Tibial artery (tissue), 4 donors: ENCODE measurements around the gene HSH2D.

Source experiments
- DNase-seq, 2 donors: peaks; one replicate each; pipeline ENCODE4 v3.0.0-alpha.2; 2019
- H3K27ac ChIP-seq, 2 donors: fragments of 200-600 bp; sonication (generic) in 1 of 2; 1 replicate in 1 of 2; 2 replicates in 1 of 2; pipeline ENCODE4 v1.5.1; 2018 to 2019; ENCODE audit warnings: mild to moderate bottlenecking in 1 of 2
- H3K27me3 ChIP-seq, 2 donors: fragments of 200-600 bp; sonication (generic) in 1 of 2; one replicate each; pipeline versions ENCODE4 v1.5.1 to v1.6.0; 2016 to 2019
- H3K36me3 ChIP-seq, 3 donors: fragments of 200-600 bp; sonication (generic) in 2 of 3; one replicate each; pipeline ENCODE4 v1.5.1; 2016 to 2019; ENCODE audit warnings: mild to moderate bottlenecking in 2 of 3
- H3K4me1 ChIP-seq, 4 donors: fragments of 200-600 bp; sonication (generic) in 2 of 4; 1 replicate in 3 of 4; 2 replicates in 1 of 4; pipeline ENCODE4 v1.5.1; 2016 to 2019
- H3K4me3 ChIP-seq, 2 donors: fragments of 200-600 bp; sonication (generic) in 1 of 2; 1 replicate in 1 of 2; 2 replicates in 1 of 2; pipeline ENCODE4 v1.5.1; 2018 to 2019; ENCODE audit warnings: mild to moderate bottlenecking in 2 of 2
- H3K9me3 ChIP-seq, 3 donors: fragments of 200-600 bp; sonication (generic) in 1 of 3; one replicate each; pipeline ENCODE4 v1.5.1; 2016 to 2019
- CTCF ChIP-seq, 2 experiments: fragments of 200-600 bp in 1 of 2; fragments of 450-650 bp in 1 of 2; IDR thresholded peaks; one replicate each; pipeline ENCODE4 v1.5.1; 2017 to 2019; ENCODE audit warnings: antibody characterized with exemption in 2 of 2, mild to moderate bottlenecking in 1 of 2, moderate library complexity in 1 of 2
- intact Hi-C: fragments of 100-400 bp; cut with DNase I; formaldehyde crosslinking; loops from one replicate; pipeline ENCODE4 v1.15.0; 2023; ENCODE audit warnings: low total_unique reads

The HSH2D gene

GRCh38 chr19:16153582-16154336 lies 10.3 kb downstream of the HSH2D start:
- no peak for DNase-seq

GRCh38 chr19:16154557-16154956 lies 11.1 kb downstream of the HSH2D start:
- Histone ChIP-seq H3K4me1 (no peaks in the 10 kb centered on the region), H3K4me3 (no peak overlapping the region), H3K36me3 (no peaks in the 10 kb centered on the region), H3K27ac (no peak overlapping the region), H3K9me3 (no peaks in the 10 kb centered on the region), H3K27me3 (peaks cover 0 to 17% of the 10 kb centered on the region in 2 donors)
- no peak for TF ChIP-seq CTCF (IDR thresholded peaks at IDR 0.05)
- no peak for DNase-seq
- intact Hi-C loops: no loop called here

More at GRCh38 chr19:16153582-16154336, 10.3 kb downstream of the HSH2D start:
- H3K27me3 ChIP-seq: peaks cover 0 to 17% of the 10 kb centered on the region in 2 donors
- H3K27ac ChIP-seq: no peak overlapping the region
- H3K9me3 ChIP-seq: no peaks in the 10 kb centered on the region
- no peaks in the 10 kb centered on the region for H3K4me1 ChIP-seq
- TF ChIP-seq CTCF (IDR thresholded peaks at IDR 0.05): no peak
- intact Hi-C loops: no loop called here
- no peak overlapping the region for H3K4me3 ChIP-seq
- no peaks in the 10 kb centered on the region for H3K36me3 ChIP-seq

- Histone ChIP-seq H3K27me3 (peaks cover 0 to 17% of the 10 kb centered on the region in 2 donors), H3K27ac (no peak overlapping the region), H3K4me1 (no peaks in the 10 kb centered on the region), H3K36me3 (no peaks in the 10 kb centered on the region), H3K4me3 (no peak overlapping the region), H3K9me3 (no peaks in the 10 kb centered on the region)
- DNase-seq: no peak
- no peak for TF ChIP-seq CTCF (IDR thresholded peaks at IDR 0.05)
- intact Hi-C loops: no loop called here
Measured at GRCh38 chr19:16155128-16155527, 11.6 kb downstream of the HSH2D start.

- no peak for TF ChIP-seq CTCF (IDR thresholded peaks at IDR 0.05)
- H3K4me3 ChIP-seq: no peak overlapping the region
- H3K27ac ChIP-seq: no peak overlapping the region
- no peak for DNase-seq
- no peaks in the 10 kb centered on the region for H3K36me3 ChIP-seq
- H3K4me1 ChIP-seq: no peaks in the 10 kb centered on the region
- intact Hi-C loops: no loop called here
- H3K27me3 ChIP-seq: peaks cover 0 to 22% of the 10 kb centered on the region in 2 donors
- H3K9me3 ChIP-seq: no peaks in the 10 kb centered on the region
Measured at GRCh38 chr19:16156904-16157303, 13.4 kb downstream of the HSH2D start.

GRCh38 chr19:16157601-16158000 lies 14.1 kb downstream of the HSH2D start:
- Histone ChIP-seq H3K4me3 (no peak overlapping the region), H3K4me1 (no peaks in the 10 kb centered on the region), H3K27me3 (peaks cover 0 to 22% of the 10 kb centered on the region in 2 donors), H3K9me3 (no peaks in the 10 kb centered on the region), H3K36me3 (no peaks in the 10 kb centered on the region), H3K27ac (no peak overlapping the region)
- no peak for DNase-seq
- intact Hi-C loops: no loop called here
- no peak for TF ChIP-seq CTCF (IDR thresholded peaks at IDR 0.05)
